Breast epithelium (tissue), 3 donors: ENCODE results near the gene HDAC1.

Experiments
- CTCF ChIP-seq, 3 donors: fragments of 450-650 bp; IDR thresholded peaks; one replicate each; pipeline ENCODE4 v1.5.1; 2016 to 2017; ENCODE audit warnings: antibody characterized with exemption in 3 of 3, mild to moderate bottlenecking in 3 of 3, moderate library complexity in 3 of 3
- POLR2AphosphoS5 ChIP-seq, 3 donors: sonication (generic); formaldehyde crosslinking; IDR thresholded peaks; one replicate each; pipeline ENCODE4 v1.6.1; 2017; ENCODE audit warnings: antibody characterized with exemption in 3 of 3

GRCh38 chr1:32358435-32358834, 66.6 kb downstream of the HDAC1 start:
- no peak for TF ChIP-seq POLR2AphosphoS5 (IDR thresholded peaks at IDR 0.05)
- no peak for TF ChIP-seq CTCF (IDR thresholded peaks at IDR 0.05)
